CD1c-positive myeloid dendritic cell (primary cell): Measurements from ENCODE around the gene MYCBP.

Experiments used
- DNase-seq: peaks from one replicate; pipeline ENCODE4 v3.0.0-alpha.2; 2016; ENCODE audit errors: extremely low spot score

Gene MYCBP

DNA sequence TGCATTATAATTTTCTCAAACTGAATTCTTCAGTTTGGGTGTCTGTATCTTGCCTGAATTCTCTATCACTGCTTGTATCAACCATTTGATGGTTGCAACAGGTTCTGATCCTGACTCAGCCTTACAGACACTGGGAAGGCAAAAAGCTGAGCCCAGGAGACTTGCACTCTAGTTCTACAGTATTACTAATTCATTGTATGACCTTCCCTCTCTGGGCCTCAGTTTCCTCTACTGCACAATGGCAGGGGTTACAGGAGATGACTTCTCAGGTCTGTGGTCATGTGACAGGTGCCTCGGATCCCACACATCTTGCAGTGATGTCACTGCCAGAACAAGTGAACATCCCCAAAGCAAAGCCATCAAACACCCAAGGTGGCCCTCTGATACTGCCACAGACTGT is 52.3 kb downstream of the MYCBP start:
- no peak for DNase-seq

DNA sequence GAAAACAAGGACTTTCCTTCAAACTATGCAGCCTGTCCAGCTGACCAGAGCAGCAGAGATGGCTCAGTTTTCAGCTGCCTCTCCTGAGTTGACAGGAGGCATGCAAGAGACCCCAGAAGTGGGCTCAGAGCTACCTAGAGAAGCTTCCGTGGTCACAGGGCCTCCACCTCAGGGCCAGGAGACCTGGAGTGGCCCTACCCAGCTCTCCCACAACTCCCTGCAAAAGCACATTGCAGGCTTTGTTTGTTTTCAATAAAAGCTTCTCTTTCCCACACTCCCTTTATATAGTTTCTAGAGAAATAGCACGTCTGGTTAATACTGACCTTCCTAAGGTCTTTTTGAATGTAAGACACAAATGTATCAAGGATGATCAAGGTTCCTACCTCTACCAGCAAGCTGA is 53.6 kb downstream of the MYCBP start:
- no peak for DNase-seq

DNA sequence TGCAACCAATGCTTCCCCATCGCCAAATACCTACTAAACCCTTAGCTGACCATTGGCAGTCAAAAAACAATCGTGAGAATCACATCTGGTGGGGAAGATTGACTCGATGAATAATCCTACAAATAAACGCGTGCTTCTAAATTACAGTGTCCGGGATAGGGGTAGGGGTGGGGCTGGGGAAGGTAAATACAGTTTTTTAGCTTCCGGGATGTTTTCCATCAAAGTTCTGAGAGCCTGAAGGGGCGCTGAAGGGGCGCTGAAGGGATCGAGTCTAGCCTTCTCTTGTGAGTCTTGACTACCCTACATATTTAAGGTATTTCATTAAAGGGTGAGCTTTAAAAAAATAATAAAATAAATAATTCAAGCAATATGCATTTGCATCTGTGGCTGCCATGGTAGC is 54.1 kb downstream of the MYCBP start:
- DNase-seq: no peak

DNA sequence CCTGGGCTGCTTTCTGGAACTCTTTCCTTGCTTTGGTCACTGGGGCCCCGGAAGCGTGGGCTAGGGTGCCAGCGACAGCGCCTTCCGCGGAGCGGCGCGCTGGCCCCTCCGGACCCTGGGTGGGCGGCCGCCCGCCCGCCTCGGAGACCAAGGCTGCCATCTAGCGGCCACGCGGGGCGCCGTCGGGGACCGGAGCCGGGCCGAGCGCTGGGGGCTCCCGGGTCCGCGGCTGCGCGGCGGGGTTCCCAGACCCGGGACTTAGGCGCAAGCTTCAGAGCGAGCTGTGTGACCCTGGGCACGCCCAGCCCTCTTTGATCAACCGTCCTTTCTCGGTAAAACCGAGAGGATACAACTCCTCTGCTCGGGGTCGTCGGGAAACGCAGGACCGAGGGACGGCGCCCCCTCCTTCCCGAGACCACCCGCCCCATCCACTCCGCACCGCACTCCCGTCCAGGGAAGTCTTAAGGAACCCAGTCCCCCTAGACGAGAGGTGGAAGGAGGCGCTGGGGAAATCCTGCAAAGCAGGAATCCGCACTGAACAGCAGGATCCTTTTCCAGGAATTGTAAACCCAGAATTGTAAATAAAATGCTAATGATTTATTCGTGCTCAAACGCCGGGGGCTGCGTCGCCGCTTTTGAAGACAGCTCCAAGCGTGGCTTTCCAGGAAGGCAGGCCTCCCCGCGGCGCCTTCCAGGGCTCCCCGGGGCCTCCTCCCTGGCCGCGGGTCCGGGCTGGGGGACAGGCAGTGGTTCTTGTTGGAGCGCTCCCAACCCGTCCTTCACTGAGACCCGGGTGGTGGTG is 54.8 kb downstream of the MYCBP start:
- peak; percentile 55 for DNase-seq

DNA sequence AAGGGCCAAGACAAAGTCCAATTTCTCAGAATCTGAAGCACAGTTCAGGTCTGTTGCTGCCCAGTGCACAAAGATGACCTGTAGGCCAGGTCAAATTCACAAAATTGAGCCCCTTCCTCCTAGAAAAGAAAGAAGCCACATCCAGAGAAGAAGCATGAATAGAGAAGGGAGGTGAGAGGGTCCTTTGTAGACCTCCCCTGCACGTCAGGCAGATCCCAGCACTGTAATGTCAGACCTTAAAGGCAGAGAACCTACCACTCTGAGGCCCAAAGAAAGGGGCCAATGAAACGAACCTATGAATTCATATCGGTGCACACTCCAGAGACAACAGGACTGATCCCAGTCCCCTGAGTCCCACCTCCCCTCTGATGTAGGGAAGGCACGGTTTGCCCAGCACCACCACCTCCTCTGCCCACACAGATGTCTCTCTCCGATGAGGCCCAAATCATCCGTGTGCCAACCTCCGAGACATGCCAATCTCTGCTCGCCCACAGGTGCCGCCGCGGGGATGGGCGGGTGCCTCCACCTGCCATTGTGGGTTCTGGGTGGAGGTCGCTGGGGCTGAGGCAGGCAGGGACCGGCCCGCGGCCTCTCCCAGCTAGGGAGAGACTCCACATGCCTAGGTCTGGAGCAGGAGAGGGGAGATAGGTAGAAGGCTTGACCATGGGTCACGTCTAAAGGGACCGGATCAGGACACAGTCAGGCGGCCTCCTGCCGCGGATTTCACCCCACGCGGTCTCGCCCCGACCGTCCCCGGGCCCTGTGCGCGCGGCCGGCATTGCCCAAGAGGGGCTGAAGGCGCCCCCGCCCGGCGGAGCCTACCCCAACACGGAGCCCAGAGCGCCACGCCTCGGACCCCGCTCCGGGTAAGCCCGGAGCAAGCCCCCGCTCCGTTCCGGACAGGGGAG is 55.6 kb downstream of the MYCBP start:
- no peak for DNase-seq

DNA sequence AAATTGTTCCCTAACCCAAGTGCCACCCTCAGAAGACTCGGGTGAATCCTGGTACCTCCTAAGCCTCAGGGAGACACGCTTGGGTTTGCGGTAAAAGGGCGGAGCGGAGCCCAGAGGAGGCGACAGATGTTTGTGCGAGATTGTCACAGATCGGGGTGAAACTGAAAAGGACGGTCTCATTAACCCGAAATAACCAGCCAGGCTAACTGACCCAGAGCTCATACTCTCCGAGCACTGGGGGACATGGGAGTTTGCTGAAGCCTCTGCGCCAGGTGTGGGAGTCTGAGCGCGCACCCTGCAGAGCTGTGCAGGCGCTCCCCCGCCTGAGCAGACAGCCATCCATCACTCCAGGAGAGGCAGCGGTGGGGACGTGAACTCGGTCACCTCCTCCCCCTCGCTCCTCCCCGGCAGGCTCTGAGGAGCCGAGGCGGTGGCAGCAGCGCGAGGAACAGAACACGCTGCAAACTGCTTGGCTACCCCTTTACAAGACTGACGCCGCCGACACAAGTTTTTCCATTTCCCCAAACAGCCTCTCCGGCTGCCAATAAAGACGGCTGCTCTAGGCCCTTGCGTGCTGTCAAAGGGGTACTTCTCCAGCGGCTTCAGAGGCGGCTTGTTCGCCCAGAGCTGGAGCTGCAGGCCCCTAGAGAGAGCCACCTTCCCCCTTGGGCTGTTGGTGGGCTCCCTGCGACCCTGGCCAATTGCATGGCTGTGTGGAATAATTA is 57.1 kb downstream of the MYCBP start:
- DNase-seq: peak; percentile 30

DNA sequence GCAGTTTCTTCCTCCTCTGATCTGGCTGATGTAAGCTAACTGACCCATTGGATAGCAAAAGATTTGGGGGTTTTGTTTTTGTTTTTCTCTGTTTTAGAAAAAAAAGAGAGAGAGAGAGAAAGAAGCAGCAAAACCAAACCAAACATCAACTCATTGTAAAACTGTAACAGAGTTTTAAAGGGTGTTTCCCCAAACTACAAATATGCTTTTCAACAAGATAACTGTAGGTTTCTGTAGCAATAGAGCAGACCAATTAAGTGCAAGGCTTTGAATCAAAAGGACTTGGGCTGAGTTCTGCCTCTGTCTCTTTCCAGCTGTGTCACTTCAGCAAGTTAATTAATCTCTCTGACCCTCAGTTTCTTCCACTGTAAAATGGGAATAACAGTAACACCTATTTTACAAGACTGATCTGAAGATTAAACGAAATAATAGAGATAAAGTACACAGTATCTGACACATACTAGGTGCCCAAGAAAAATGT is 58.1 kb downstream of the MYCBP start:
- DNase-seq: no peak

DNA sequence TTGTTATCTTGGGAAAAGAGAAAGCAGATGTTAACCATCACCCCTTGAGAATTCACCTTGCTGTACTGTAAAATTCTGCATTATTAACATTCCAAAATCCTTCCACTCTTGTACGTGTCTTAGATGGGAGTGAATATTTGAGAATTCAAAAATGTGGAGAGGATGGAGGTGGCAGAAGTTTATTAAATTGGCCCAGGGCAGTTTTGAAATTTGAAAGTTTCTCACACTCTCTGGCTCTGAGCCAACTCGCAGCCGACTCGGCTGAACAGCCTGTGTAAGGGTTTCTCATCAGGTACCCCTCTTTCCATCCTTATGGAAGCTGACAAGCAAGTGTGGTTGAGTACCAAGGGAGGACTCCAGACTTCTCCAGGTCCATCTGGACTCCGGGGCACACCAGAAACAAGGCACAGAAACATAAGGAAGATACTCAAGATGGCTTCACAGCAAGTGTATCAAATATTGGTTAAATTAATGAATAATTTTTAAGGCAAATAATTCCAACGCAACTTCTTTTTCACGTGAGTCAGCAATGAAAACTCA is 58.6 kb downstream of the MYCBP start:
- DNase-seq: no peak

DNA sequence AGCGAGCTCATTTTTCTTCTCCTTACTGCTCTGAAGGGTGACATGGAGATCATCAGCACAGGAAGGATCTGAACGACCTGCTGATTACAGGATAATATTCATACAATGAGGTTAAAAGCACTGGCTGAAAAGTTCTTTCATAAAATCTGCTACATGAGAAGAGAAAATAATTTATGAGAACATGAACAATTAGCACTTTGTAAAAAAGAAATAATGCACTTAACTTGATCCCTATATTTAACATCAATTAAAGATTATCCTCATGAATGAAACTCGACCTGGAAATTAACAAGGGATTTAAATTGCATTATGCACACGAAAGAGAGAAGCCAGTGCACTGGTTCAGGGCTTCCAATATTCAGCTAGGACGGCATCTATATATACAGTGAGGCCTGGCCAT is 60.2 kb downstream of the MYCBP start:
- no peak for DNase-seq
